SH-SY5Y (cell line): Measurements from ENCODE around the gene CKAP5.

Experiments
- GATA2 ChIP-seq: IDR thresholded peaks from 2 replicates; pipeline ENCODE4 v1.6.1; 2011; ENCODE audit warnings: mild to moderate bottlenecking, low read depth, low read length
- GATA3 ChIP-seq: IDR thresholded peaks from 2 replicates; pipeline ENCODE4 v1.6.1; 2011; ENCODE audit warnings: low read depth, mild to moderate bottlenecking, low read length, moderate library complexity

GRCh38 chr11:46766656-46767055 lies 79.4 kb downstream of the CKAP5 start:
- no peak for TF ChIP-seq GATA2
- TF ChIP-seq GATA3: no peak
